Right ventricle myocardium superior (tissue), 1 donor: ENCODE measurements around the gene SEMA5A. TPM values are rescaled to one million over a fixed set of nuclear protein-coding genes. Genes with fewer than 3 reads are reported as not detected.
A peak's percentile ranks its signal among the peaks of the same experiment; 100 is the strongest.

ENCODE experiments used
- ATAC-seq: fragments of 200-7000 bp; cut with Tn5 transposase; one replicate; pipeline ENCODE4 v1.9.1; 2020; ENCODE audit warnings: mild to moderate bottlenecking; ENCODE audit not compliant: poor library complexity
- DNase-seq: peaks from one replicate; pipeline ENCODE4 v3.0.0-alpha.2; 2020
- intact Hi-C: fragments of 100-400 bp; cut with DNase I; formaldehyde crosslinking; loops from one replicate; pipeline ENCODE4 v1.11.2; 2022
- total RNA-seq: library from RNA; stranded (reverse); fragmentation: NEBNext Ultra II Directional; extraction: Animal tissue kit (Norgen Biotek cat#: 25700); gene quantifications from one replicate; pipeline ENCODE4 v1.2.1, GENCODE V29; 2021
- donor health status: DM: no; HTN: yes; CAD: no; lungs with severe emphysema.

Gene SEMA5A
- total RNA-seq, 1 donor from 2014 or later: 27.1 TPM

DNA sequence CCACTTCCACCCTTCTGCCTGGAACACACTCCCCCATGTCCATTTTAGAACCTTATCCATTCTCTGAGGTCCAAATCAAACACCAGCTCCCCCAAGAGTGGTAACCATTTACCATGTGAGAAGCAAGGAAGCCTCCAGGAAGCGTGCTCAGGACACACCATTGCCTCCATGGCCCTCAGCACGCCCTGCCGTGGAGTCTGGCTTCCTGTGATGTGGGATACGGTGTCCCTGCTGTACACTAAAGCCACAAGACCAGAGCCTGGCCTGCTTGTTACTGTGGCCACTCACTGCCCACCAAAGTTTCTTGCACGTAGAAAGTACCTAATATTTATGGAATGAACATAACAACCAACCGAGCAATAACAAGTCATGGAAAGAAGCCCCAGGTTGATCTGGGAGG lies 151.7 kb downstream of the SEMA5A start:
- DNase-seq: no peak
- no peak for ATAC-seq
- intact Hi-C loops: no loop called here

DNA sequence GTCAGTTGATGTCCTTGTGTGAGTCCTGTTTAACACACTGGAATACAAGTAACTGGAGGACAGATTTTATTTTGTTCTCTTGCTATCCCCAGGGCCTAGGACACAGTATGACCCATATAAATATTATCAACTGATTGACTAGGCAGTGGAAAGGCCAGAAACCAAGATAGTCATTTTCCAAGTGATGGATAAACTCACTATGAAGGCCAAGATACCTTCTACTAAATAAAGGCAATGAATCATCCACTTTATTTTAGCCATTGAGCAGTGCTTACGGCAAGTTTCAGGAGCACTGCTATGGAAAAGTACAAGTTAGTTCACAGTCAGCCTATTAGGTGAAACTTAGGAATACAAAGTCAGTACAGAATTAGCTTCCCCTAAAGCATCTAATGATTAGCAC lies 153.2 kb downstream of the SEMA5A start:
- no peak for DNase-seq
- intact Hi-C loops: no loop called here
- ATAC-seq: peak; percentile 89

DNA sequence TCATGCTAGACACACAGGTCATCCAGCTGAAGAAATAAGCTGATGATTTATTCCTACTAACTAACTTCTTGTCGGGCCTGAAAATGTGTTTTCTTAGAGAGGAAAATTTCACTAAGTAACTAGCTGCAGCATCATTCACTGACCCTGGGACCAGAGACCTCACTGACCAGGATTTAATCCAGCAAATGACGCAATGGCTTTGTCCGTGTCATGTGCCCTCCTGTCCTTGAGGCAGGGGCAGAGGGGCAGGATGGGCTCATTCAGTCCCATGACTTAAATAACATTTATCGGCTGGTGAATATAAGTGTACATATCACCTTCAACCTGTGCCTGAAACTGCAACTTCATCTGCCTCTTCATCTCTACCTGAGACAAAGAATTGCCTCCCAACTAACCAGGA lies 154.8 kb downstream of the SEMA5A start:
- ATAC-seq (no peak), DNase-seq (no peak)
- intact Hi-C loops: no loop called here

DNA sequence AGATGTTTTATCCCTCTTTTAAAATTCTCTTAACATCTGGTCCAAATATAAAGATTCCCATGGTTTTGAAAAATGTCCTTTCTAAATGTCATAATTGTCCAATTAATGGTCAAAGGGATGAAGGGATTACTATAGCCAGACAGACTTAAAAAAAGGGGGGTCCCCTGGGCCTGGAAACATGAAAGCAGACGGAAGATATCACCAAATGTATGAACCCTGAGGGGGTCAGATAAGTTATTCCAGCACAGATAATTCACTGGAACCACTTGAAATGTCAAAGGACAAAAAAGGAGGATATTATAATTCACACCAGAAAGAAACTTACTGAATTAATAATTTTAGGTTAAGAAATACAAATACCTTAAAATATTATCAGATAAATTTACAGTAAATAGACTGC lies 155.8 kb downstream of the SEMA5A start:
- no peak for ATAC-seq
- intact Hi-C loops: no loop called here

DNA sequence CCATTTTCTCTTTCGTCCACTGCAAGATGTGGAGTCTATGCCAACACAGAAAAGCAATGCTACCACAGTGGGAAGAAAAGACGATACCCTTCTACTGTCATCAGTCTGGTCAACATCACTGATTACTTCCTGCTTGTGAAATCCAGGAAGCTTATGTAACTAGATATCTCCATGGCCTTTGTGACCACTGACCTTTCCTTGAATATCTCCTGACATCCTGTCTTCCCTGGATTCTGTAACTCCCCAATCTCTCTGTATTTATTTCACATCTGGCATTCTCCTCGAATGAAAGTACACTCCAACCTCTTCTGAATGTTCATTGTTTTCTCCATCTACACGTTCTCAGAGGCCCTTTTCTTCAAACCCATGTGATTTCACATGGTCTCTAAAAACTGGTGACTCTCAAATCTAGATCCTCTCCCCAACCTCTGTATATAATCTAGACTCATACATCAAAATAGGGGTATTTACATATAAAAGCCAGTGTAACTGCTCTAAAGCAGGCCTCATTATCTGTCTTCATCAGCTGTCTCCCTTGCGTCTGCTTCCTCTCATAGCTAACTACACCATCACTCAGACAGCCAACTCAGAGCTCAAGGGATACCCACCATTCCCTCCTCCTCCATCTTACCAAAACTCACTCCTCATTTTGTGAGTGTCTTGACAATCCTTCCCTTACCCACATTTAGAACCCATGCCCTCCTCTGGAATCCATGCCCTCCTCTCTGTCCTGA lies 156.8 kb downstream of the SEMA5A start:
- intact Hi-C loops: no loop called here
- DNase-seq (no peak), ATAC-seq (no peak)

More for the DNA sequence above, 155.8 kb downstream of the SEMA5A start:
- DNase-seq: no peak

DNA sequence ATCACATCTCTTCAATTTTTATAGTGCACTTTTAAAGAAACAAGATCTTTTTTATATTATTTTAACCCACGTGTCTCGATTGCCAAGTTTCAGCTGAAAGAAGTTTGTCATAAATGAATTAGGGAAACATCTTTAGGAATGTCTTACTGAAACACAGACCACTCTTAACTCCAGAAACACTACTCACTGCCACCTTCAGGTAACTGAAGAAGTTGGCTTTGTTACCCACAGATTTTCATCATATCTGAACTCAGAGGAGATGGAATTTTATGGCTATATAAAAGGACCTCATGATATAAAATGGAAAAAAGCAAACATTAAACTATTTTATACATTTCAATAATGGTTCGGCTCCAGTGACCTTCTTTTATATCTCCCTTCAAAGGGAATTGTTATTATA lies 158.0 kb downstream of the SEMA5A start:
- ATAC-seq: no peak
- DNase-seq: no peak
- intact Hi-C loops: no loop called here

DNA sequence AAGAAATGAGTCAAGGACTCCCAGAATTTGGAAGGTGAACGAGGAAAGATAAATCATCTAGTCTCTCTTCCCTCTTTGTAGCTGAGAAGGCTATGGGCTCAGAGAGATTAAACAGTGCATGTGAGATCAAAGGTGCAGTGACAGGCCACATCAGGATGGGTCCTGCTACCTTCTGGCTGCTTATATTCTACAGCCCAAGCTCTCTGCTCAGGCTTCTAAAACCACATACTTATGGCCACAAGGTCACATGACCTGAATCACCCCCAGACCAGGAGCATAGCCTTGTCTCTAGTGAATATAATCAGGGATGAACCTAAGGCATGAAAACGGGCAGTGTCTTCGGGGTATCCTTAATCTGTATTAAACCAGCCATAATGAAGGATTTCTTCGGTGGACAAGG lies 158.9 kb downstream of the SEMA5A start:
- ATAC-seq: no peak
- intact Hi-C loops: no loop called here
- DNase-seq: no peak

DNA sequence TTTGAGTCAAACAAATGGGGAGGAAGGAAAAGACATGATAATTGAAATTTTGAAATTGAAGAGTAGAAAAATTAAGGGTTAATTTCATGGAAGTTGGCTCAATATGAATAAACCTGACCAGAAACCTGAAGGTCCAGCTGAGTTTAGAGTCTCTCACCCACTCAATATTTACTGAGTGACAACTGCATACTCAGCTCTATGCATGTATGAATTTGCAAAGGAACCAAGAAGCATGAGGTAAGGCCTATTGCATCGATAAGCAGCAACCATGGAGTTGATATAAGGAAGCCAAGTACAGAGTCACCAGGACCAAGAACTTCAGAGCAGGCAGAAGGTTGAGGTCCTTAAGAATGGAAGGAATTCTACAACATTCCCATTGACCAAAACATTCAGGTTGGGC lies 163.4 kb downstream of the SEMA5A start:
- DNase-seq: no peak
- no peak for ATAC-seq
- intact Hi-C loops: no loop called here

DNA sequence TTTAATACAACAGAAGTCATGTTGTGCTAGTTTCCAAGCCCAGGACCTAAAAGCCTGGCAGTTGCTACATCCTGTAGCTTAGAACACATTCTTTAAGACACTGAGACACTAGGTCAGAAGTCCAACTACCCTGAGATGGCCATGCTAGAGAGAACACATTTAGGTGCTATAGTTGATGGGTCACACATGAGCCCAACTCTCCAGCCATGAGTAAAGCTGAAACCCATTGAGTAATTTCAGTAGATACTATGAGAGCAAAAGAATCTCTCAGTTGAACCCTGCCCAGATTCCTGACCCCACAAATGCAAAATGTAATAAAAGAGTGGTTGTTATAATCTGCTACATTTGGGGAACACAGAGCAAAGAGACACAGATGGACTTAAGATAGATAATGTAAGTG lies 164.4 kb downstream of the SEMA5A start:
- DNase-seq (no peak), ATAC-seq (no peak)
- intact Hi-C loops: no loop called here

DNA sequence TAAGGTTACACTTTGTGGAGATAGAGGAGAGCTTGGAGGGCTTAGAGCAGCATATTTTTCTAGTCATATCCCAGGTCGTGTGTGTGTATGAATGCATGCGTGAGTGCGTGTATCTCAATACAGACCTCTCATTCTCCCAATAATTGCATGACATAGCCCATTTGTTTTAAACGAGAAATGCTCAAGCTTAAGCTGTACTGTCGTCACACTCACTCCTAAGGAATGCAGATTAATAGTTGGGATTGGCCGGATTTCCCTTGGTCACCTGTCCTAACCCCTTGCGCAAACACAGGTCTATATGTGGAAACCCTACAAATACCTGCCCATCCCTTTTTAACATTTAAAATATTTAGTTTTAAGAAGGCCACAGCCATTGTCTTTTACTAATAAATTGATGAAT lies 165.8 kb downstream of the SEMA5A start:
- DNase-seq: no peak
- intact Hi-C loops: no loop called here
- ATAC-seq: no peak

DNA sequence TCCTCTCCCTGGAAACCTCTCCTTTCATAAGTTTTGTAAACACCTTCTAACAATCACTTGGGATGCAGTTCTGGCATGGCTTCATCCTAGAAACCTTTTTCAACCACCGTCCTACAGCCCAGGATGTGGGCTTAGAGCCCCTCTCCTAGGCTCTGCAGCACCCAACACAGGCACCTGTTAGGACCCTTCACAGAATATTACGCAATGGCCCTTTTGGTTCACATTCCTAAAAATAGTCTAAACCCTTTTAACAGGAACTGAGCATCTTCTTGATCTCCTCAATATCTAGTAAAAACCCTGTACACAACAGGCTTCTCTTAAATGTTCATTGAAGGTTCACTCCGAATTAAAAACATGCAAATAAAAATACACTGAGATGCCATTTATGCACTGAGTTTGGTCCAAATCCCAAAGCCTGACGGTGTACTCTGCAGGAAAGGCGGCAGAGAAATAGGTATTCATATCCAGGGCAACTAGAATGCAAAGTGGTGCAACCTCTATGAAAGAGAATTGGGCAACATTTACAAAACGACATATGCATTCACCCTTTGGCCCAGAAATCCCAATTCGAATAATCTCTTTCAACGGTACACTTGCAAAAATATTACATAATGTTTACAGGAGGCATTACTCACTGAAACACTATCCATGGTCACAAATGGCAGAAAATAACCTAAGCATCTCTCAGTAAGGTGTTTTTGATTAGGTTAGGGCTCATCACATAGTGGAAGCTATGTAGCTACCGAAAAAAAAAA lies 169.3 kb downstream of the SEMA5A start:
- intact Hi-C loops: no loop called here
- ATAC-seq: no peak

DNA sequence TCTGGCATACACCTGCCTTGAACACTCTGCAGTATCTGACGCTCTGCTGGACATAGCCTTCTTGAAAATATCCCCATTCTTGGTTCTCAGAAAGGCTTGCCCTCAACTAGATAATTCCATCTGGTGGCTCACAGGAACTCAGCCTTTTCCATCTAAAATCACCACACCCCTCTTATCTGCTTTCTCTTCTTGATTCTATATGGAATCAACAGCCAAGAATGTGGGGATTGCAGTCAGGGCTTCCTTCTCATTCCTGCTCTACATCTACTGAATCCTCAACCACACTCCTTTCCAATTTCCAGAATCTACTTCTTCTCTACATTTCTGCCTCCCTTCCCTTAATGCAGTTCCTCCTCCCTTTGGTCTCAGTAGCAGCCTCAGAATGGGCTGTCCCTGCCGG lies 170.1 kb downstream of the SEMA5A start:
- ATAC-seq: no peak
- intact Hi-C loops: no loop called here
- DNase-seq: no peak

More for the DNA sequence above, 169.3 kb downstream of the SEMA5A start:
- DNase-seq: no peak

DNA sequence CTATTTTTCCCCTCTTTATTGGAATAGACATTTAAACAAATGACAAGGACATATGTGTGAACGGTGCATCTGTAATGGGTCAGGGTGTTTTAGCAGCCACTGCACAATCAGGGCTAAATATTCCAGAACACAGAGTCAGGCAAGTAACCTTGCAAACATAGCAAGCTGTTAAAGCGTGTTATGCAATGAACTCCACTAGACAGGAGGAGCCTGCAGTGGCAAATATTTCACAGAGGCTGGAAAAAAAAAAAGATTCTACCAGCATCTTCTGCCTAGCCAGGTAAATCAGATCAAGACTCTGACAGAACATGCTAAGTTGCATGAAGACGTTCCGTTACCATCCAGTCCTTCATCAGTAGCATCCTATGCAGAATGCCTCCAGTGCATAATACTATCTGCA lies 171.8 kb downstream of the SEMA5A start:
- DNase-seq (no peak), ATAC-seq (peak; percentile 74)
- intact Hi-C loops: no loop called here

DNA sequence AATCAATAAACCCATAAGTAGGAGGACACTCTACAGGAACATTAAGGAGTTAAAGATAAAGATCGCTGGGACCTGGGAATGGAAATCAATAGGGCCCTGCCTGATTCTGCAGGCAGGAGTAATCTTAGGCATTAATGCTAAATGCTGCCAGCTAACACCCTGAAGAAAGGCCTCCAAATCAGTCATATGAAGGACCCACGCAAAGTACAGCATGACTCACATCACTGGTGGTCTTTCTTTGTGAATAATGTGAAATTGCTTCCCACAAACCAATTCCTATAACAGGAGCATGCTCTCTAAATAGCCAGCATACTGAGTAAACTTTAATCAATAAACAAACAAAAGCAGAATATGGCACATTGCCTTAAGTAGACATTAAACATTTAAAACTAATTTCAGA lies 172.3 kb downstream of the SEMA5A start:
- ATAC-seq (no peak), DNase-seq (no peak)
- intact Hi-C loops: no loop called here

DNA sequence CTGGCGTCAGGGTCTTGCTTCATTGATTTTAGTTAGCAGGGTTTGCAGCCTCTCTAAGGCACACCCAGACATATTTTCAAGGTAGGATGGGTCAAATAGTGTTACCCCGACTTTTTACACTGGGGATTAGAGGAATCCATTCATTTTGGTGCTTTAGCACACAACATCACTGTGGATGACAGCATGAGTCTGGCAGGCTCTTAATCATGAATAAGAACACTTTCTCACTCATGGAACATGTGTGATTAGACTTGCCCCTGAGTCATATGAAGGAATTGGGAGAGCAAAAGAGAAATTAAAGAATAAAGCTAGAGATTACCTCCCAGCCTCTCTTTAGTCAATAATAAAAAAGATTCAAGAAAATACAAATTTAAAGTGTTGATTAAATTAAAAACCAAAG lies 175.6 kb downstream of the SEMA5A start:
- intact Hi-C loops: no loop called here
- ATAC-seq: no peak
- DNase-seq: no peak

DNA sequence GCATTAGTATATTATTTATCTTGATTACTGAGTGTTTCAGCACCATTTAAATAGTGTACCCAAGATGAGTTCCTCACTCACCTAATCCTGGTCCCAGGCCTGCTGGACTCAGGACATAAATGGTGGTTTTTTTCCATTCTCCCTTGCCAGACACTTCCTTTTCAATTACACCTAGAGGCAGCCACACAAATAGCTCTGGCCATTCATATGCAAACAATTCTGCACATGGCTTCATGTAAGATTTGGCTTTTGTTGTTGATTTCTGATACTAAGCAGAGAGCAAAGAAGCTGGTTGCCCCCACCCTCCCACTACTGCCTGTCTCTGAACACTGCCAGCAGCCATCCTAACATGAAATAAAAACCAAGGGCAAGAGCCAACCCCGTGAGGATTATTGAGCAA lies 180.4 kb downstream of the SEMA5A start:
- ATAC-seq: peak; percentile 81
- intact Hi-C loops: no loop called here
- DNase-seq: no peak

DNA sequence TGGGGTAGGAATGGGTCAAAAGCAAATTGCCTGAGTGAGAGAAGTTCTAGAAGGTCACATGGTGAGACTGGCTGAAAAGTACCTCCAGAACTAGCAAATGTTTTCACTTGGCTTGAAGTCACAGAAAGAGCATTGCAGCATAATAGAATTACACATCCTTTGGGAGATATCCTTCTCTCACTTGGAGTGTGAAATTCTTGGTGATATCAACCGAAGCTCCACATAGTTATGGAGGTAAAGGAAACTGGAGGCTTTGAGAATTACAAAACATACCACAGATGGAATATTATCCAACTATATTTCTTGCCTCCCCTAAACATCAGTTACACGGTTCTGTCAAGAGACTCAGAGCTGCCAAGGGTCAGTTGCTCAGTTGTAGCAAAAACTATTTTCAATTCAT lies 182.4 kb downstream of the SEMA5A start:
- intact Hi-C loops: loop anchor here (5.0 kb wide), 1 partner anchor 184 kb away; the partner anchor contains the start of gene SEMA5A
- no peak for ATAC-seq
- no peak for DNase-seq

DNA sequence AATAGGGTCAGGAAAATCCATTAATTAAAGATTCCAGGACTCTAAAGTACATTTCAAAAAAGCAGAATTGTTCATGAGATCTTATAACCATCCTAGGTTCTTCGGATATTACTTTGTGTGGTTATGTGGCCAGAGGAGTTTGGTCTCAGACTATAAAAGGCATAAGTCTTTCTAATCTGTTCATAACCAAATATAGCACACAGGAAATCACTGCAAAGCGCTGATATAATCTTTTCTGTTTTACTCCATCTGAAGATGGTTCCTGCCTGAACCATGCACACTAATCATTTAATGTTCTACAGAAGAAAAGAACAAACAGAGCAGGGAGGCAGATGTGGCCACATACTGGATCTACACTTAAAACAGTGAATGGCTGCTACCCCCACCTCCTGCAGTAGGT lies 182.8 kb downstream of the SEMA5A start:
- ATAC-seq: no peak
- intact Hi-C loops: loop anchor here (5.0 kb wide), 1 partner anchor 184 kb away; the partner anchor contains the start of gene SEMA5A
- DNase-seq: no peak

DNA sequence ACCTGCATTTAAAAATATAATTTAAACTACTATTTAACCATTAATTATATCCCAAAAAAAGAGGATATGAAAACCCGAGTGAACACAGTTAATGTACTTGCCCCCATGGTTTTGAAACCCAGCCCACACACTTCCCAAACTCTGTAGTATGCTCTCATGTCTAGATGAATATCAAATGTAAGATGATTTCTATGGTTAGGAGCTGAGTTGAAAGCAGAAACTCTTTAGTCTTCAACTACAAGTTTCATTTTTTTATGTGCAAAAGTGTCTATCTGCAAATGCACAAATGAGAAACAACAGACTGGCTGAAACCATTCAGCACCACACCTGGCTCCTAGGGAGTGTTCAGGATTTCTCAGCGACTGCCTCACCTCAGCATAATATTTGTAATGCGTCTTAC lies 183.3 kb downstream of the SEMA5A start:
- ATAC-seq: no peak
- intact Hi-C loops: loop anchor here (5.0 kb wide), 1 partner anchor 185 kb away; the partner anchor contains the start of gene SEMA5A

DNA sequence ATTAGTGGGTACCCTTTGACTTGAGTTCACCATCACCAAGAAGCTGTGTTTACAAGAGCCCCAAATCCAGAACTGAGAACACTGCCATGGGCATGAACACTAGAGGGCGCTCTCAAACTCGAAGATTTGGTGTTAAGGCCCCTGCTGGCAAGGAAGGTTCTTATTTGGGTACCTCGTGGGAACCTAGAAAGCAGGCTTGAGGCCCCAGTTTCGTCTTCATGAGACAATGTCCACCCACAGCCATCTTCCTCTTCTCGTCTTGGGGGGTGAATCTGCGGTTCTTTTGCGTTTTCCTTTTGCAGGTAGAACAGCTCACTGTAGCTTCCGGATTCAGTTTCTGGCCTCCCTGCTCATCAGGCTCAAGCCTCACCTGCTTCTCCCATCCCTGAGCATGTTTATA lies 184.0 kb downstream of the SEMA5A start:
- peak; percentile 78 for ATAC-seq
- DNase-seq: no peak
- intact Hi-C loops: loop anchor here (5.0 kb wide), 1 partner anchor 185 kb away; the partner anchor contains the start of gene SEMA5A

More for the DNA sequence above, 183.3 kb downstream of the SEMA5A start:
- DNase-seq: no peak
